ENCODE measurements around the gene TCP11L2. TPM values are rescaled to one million over a fixed set of nuclear protein-coding genes. Genes with fewer than 3 reads are reported as not detected.

The TCP11L2 gene
- total and polyA plus RNA-seq, 2 of the 13 experiments (the other 11 are each of a cell fraction or from before 2014, with no cell fraction given) = 4.6 to 24.1 TPM

DNA sequence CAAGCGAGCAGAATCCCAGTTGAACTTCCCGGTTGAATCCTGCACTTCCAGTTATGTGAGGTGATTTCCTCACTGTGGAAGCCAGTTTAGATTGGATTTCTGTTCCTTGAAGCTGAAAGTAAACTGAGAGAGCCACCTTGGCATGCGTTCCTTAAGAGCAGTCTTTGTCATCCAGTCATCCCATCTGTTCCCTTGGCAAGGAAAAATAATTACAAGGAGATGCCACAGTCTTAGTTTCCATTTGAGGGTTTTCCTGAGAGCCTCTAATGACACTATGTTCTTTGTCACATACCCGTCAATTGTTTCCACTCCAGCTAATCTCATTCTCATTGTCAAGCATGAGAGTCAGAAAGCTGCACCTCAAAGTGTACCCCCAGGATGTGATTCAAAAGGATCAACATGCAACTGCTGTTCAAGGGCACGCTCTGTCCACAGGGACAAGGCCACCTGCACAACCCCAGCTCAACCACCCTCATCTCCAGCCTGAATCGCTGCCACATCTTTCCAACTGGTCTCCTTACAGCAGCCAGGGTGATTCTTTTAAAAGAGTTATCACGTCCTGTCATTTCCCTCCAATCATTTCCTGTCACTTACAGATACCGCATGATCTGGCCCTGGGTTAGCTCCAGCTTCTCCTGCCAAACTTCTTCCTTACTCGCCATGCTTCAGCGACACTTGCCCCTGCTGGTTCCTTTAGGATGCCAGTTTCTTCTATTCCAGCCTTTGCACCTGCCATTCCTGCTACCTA, 18.0 kb upstream of the TCP11L2 start (continued):
- TF ChIP-seq, protein P1, sequence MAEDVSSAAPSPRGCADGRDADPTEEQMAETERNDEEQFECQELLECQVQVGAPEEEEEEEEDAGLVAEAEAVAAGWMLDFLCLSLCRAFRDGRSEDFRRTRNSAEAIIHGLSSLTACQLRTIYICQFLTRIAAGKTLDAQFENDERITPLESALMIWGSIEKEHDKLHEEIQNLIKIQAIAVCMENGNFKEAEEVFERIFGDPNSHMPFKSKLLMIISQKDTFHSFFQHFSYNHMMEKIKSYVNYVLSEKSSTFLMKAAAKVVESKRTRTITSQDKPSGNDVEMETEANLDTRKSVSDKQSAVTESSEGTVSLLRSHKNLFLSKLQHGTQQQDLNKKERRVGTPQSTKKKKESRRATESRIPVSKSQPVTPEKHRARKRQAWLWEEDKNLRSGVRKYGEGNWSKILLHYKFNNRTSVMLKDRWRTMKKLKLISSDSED (CRISPR knock-in tag; IDR thresholded peaks at IDR 0.05) = no peak
- TF ChIP-seq, protein P2, sequence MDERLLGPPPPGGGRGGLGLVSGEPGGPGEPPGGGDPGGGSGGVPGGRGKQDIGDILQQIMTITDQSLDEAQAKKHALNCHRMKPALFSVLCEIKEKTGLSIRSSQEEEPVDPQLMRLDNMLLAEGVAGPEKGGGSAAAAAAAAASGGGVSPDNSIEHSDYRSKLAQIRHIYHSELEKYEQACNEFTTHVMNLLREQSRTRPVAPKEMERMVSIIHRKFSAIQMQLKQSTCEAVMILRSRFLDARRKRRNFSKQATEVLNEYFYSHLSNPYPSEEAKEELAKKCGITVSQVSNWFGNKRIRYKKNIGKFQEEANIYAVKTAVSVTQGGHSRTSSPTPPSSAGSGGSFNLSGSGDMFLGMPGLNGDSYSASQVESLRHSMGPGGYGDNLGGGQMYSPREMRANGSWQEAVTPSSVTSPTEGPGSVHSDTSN (CRISPR knock-in tag; IDR thresholded peaks at IDR 0.05) = no peak
- TF ChIP-seq, protein P3, sequence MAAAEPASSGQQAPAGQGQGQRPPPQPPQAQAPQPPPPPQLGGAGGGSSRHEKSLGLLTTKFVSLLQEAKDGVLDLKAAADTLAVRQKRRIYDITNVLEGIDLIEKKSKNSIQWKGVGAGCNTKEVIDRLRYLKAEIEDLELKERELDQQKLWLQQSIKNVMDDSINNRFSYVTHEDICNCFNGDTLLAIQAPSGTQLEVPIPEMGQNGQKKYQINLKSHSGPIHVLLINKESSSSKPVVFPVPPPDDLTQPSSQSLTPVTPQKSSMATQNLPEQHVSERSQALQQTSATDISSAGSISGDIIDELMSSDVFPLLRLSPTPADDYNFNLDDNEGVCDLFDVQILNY (CRISPR knock-in tag; conservative IDR thresholded peaks at IDR 0.05) = no peak
- TF ChIP-seq ZNF510 (CRISPR knock-in tag; IDR thresholded peaks at IDR 0.05; ENCODE audit: low read depth) (no peak), HMGA1 (CRISPR knock-in tag; conservative IDR thresholded peaks at IDR 0.05) (no peak), ZNF792 (CRISPR knock-in tag; IDR thresholded peaks at IDR 0.05) (peak; percentile 71; the same call in 1 of the 2 replicates), SP2 (CRISPR knock-in tag; IDR thresholded peaks at IDR 0.05) (no peak), KLF13 (CRISPR knock-in tag; IDR thresholded peaks at IDR 0.05) (no peak), ERF (CRISPR knock-in tag; IDR thresholded peaks at IDR 0.05) (peak; percentile 92), LCORL (IDR thresholded peaks at IDR 0.05) (no peak), LCORL (CRISPR knock-in tag; IDR thresholded peaks at IDR 0.05) (peak; percentile 22; the same call in 1 of the 2 replicates), ZNF432 (CRISPR knock-in tag; IDR thresholded peaks at IDR 0.05; ENCODE audit: borderline replicate concordance) (0 out of 2 replicates have a peak, but pooled peaks have one; percentile 62), ZBTB38 (CRISPR knock-in tag; IDR thresholded peaks at IDR 0.05) (peak; percentile 96), RCOR2 (CRISPR knock-in tag; IDR thresholded peaks at IDR 0.05) (peak; percentile 52; the same call in 1 of the 2 replicates), ATRX (CRISPR knock-in tag; IDR thresholded peaks at IDR 0.05; ENCODE audit: borderline replicate concordance) (no peak), ZNF296 (CRISPR knock-in tag; conservative IDR thresholded peaks at IDR 0.05) (no peak), ATF7-NPFF (CRISPR knock-in tag; IDR thresholded peaks at IDR 0.05; ENCODE audit: low read depth) (no peak), ZNF484 (CRISPR knock-in tag; IDR thresholded peaks at IDR 0.05; ENCODE audit: borderline replicate concordance, low read depth) (no peak)
- TF ChIP-seq, protein P4, sequence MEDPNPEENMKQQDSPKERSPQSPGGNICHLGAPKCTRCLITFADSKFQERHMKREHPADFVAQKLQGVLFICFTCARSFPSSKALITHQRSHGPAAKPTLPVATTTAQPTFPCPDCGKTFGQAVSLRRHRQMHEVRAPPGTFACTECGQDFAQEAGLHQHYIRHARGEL (CRISPR knock-in tag; IDR thresholded peaks at IDR 0.05) = no peak
- TF ChIP-seq, protein P5, sequence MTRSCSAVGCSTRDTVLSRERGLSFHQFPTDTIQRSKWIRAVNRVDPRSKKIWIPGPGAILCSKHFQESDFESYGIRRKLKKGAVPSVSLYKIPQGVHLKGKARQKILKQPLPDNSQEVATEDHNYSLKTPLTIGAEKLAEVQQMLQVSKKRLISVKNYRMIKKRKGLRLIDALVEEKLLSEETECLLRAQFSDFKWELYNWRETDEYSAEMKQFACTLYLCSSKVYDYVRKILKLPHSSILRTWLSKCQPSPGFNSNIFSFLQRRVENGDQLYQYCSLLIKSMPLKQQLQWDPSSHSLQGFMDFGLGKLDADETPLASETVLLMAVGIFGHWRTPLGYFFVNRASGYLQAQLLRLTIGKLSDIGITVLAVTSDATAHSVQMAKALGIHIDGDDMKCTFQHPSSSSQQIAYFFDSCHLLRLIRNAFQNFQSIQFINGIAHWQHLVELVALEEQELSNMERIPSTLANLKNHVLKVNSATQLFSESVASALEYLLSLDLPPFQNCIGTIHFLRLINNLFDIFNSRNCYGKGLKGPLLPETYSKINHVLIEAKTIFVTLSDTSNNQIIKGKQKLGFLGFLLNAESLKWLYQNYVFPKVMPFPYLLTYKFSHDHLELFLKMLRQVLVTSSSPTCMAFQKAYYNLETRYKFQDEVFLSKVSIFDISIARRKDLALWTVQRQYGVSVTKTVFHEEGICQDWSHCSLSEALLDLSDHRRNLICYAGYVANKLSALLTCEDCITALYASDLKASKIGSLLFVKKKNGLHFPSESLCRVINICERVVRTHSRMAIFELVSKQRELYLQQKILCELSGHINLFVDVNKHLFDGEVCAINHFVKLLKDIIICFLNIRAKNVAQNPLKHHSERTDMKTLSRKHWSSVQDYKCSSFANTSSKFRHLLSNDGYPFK (CRISPR knock-in tag; IDR thresholded peaks at IDR 0.05; ENCODE audit: borderline replicate concordance) = no peak
